DOHH2 (cell line): Measurements from ENCODE around the gene DIDO1.
"Not testable (repeated sequence)": the region's sequence is repeated elsewhere in the genome, so short reads cannot be mapped to it uniquely, and the experiment has no call there.

Experiments used
- H3F3A ChIP-seq: fragments of 200-600 bp; sonication (generic), shearing (Covaris generic); 2 replicates; pipeline ENCODE4 v1.6.0; 2016; ENCODE audit warnings: antibody characterized with exemption, mild to moderate bottlenecking; ENCODE audit not compliant: control insufficient read depth, insufficient read depth
- H3K27ac ChIP-seq: fragments of 200-600 bp; sonication (generic); 2 replicates; pipeline ENCODE4 v1.5.1; 2014; ENCODE audit warnings: low read depth, mild to moderate bottlenecking, low read length, moderate library complexity
- H3K27me3 ChIP-seq: fragments of 200-600 bp; sonication (generic); 2 replicates; pipeline ENCODE4 v1.6.1; 2014; ENCODE audit warnings: mild to moderate bottlenecking, low read length, mixed read lengths; ENCODE audit not compliant: control insufficient read depth
- H3K36me3 ChIP-seq: fragments of 200-600 bp; sonication (generic); 2 replicates; pipeline ENCODE4 v1.6.1; 2014; ENCODE audit warnings: mild to moderate bottlenecking, low read length, moderate library complexity, mixed read lengths; ENCODE audit not compliant: control insufficient read depth
- H3K4me1 ChIP-seq: fragments of 200-600 bp; sonication (generic); 2 replicates; pipeline ENCODE4 v1.6.1; 2014; ENCODE audit warnings: mild to moderate bottlenecking, low read length, mixed read lengths; ENCODE audit not compliant: control insufficient read depth
- H3K4me2 ChIP-seq: fragments of 200-600 bp; sonication (generic); 2 replicates; pipeline ENCODE4 v1.6.0; 2014; ENCODE audit warnings: mild to moderate bottlenecking, low read length, moderate library complexity
- H3K4me3 ChIP-seq: fragments of 200-600 bp; sonication (generic); 2 replicates; pipeline ENCODE4 v1.5.1; 2014; ENCODE audit warnings: mild to moderate bottlenecking, low read length, mixed read lengths
- H3K79me2 ChIP-seq: fragments of 200-600 bp; sonication (generic); 2 replicates; pipeline ENCODE4 v1.6.1; 2014; ENCODE audit warnings: mild to moderate bottlenecking, low read length, mixed read lengths; ENCODE audit not compliant: control insufficient read depth
- H3K9me2 ChIP-seq: fragments of 200-600 bp; sonication (generic); replicated peaks from 2 replicates; pipeline ENCODE4 v1.6.1; 2014; ENCODE audit warnings: mild to moderate bottlenecking, low read length, mixed read lengths; ENCODE audit not compliant: control insufficient read depth
- H3K9me3 ChIP-seq: fragments of 200-600 bp; sonication (generic); 2 replicates; pipeline ENCODE4 v1.6.1; 2014; ENCODE audit warnings: antibody characterized with exemption, low read length, mixed read lengths; ENCODE audit not compliant: control insufficient read depth, insufficient read depth
- H4K20me1 ChIP-seq: fragments of 200-600 bp; sonication (generic); 2 replicates; pipeline ENCODE4 v1.6.0; 2014; ENCODE audit warnings: low read depth, mild to moderate bottlenecking, antibody characterized with exemption, low read length, moderate library complexity; ENCODE audit not compliant: control insufficient read depth, insufficient read depth
- CTCF ChIP-seq: fragments of 200-600 bp; sonication (generic); IDR thresholded peaks from one replicate; pipeline ENCODE4 v1.5.1; 2014; ENCODE audit warnings: antibody characterized with exemption, mild to moderate bottlenecking, low read depth, low read length; ENCODE audit not compliant: poor library complexity, severe bottlenecking
- EZH2phosphoT487 ChIP-seq: fragments of 200-600 bp; sonication (generic); IDR thresholded peaks from 2 replicates; pipeline ENCODE4 v1.6.1; 2017; ENCODE audit warnings: borderline replicate concordance, mild to moderate bottlenecking, antibody characterized with exemption, low read length, moderate library complexity, mixed read lengths

Gene DIDO1

GRCh38 chr20:62923669-62924441 lies 2.5 kb downstream of the DIDO1 start:
- Histone ChIP-seq H3F3A (peaks cover 19% of the 10 kb centered on the region), H3K4me2 (peak overlapping the region; percentile 78), H3K79me2 (peaks cover 99% of the 10 kb centered on the region), H3K4me3 (peak overlapping the region; percentile 88), H3K9me2 (no peaks in the 10 kb centered on the region), H3K27me3 (no peaks in the 10 kb centered on the region), H3K4me1 (peaks cover 85% of the 10 kb centered on the region), H3K9me3 (no peaks in the 10 kb centered on the region), H3K27ac (no peak overlapping the region), H4K20me1 (peaks cover 48% of the 10 kb centered on the region), H3K36me3 (peaks cover 35% of the 10 kb centered on the region)
- TF ChIP-seq CTCF = no peak
- TF ChIP-seq EZH2phosphoT487 = no peak

GRCh38 chr20:62923059-62923668 lies 3.1 kb downstream of the DIDO1 start:
- not testable (repeated sequence) for H3K4me3 ChIP-seq, H3K9me3 ChIP-seq, H3K9me2 ChIP-seq, H3K27ac ChIP-seq, H3K27me3 ChIP-seq
- Histone ChIP-seq H3K36me3 (peaks cover 37% of the 10 kb centered on the region), H4K20me1 (peaks cover 55% of the 10 kb centered on the region), H3K4me1 (peaks cover 85% of the 10 kb centered on the region), H3F3A (peaks cover 24% of the 10 kb centered on the region), H3K79me2 (peaks cover 99% of the 10 kb centered on the region), H3K4me2 (peak overlapping the region; percentile 78)

- H3K9me3 ChIP-seq = no peaks in the 10 kb centered on the region
- H3K4me2 ChIP-seq = peak overlapping the region; percentile 78
Observed at GRCh38 chr20:62922451-62922921, 3.8 kb downstream of the DIDO1 start.

More at GRCh38 chr20:62922451-62922921, 3.8 kb downstream of the DIDO1 start:
- Histone ChIP-seq H3K27me3 (no peaks in the 10 kb centered on the region), H3F3A (peaks cover 19% of the 10 kb centered on the region), H3K4me1 (peaks cover 85% of the 10 kb centered on the region), H3K9me2 (no peaks in the 10 kb centered on the region), H3K4me3 (peak overlapping the region; percentile 29), H4K20me1 (peaks cover 59% of the 10 kb centered on the region), H3K36me3 (peaks cover 36% of the 10 kb centered on the region), H3K79me2 (peaks cover 99% of the 10 kb centered on the region), H3K27ac (no peak overlapping the region)
- TF ChIP-seq CTCF (no peak), EZH2phosphoT487 (no peak)
